Ovary (tissue), 9 donors: ENCODE results near the gene CNTN5. TPM values are rescaled to one million over a fixed set of nuclear protein-coding genes. Genes with fewer than 3 reads are reported as not detected.

ENCODE experiments used
- DNase-seq, 5 donors: peaks; one replicate each; pipeline ENCODE4 v3.0.0-alpha.2; 2019 to 2020
- H3K27ac ChIP-seq, 2 donors: fragments of 200-600 bp; one replicate each; pipeline versions ENCODE4 v1.5.1 to v1.8.0; 2019 to 2022
- H3K27me3 ChIP-seq: fragments of 200-600 bp; one replicate; pipeline ENCODE4 v1.8.0; 2022
- H3K36me3 ChIP-seq: fragments of 200-600 bp; sonication (generic); one replicate; pipeline ENCODE4 v1.5.1; 2019
- H3K4me1 ChIP-seq: one replicate; pipeline ENCODE4 v1.8.1; 2013; ENCODE audit warnings: mild to moderate bottlenecking, moderate library complexity; ENCODE audit not compliant: insufficient read depth
- H3K4me3 ChIP-seq: fragments of 200-600 bp; sonication (generic); one replicate; pipeline ENCODE4 v1.5.1; 2017
- H3K9me3 ChIP-seq, 2 donors: fragments of 200-600 bp in 1 of 2; sonication (generic) in 1 of 2; one replicate each; pipeline versions ENCODE4 v1.5.1 to v1.8.1; 2013 to 2019; ENCODE audit warnings: mild to moderate bottlenecking in 1 of 2, moderate library complexity in 1 of 2
- CTCF ChIP-seq, 3 donors: fragments of 450-650 bp in 2 of 3; fragments of 200-600 bp in 1 of 3; IDR thresholded peaks; one replicate each; pipeline versions ENCODE4 v1.5.1 to v1.8.0; 2016 to 2022; ENCODE audit warnings: antibody characterized with exemption in 3 of 3, mild to moderate bottlenecking in 1 of 3
- EP300 ChIP-seq: sonication (generic); formaldehyde crosslinking; IDR thresholded peaks from one replicate; pipeline ENCODE4 v1.6.1; 2017; ENCODE audit warnings: antibody characterized with exemption
- POLR2A ChIP-seq: fragments of 450-650 bp; IDR thresholded peaks from one replicate; pipeline ENCODE4 v1.6.1; 2017; ENCODE audit warnings: antibody characterized with exemption, mild to moderate bottlenecking, moderate library complexity
- WGBS, 3 donors: extraction: QIAGEN DNeasy Blood & Tissue Kit in 1 of 3; methylation state at CpG; one replicate each; pipeline versions ENCODE4 v1.1.5 to v1.1.7; 2013 to 2017; 5-methylcytosine and 5-hydroxymethylcytosine counted together
- intact Hi-C, 4 donors: fragments of 100-400 bp; cut with DNase I; formaldehyde crosslinking; loops; one replicate each; pipeline versions ENCODE4 v1.11.0 to v1.15.1; 2022 to 2023
- polyA plus RNA-seq, 2 donors: library from polyadenylated mRNA; stranded (reverse); fragments of 200-250 nt in 1 of 2; fragments of 350-450 nt in 1 of 2; fragmentation: Illumina TruSeq in 1 of 2; extraction: RNeasy Lipid Tissue Mini Kit (QIAGEN cat#74804) in 1 of 2; gene quantifications; one replicate each; pipeline ENCODE4 v1.2.3, GENCODE V29; 2013 to 2014
- total RNA-seq, 7 donors: library from RNA; depleted of rRNA in 2 of 7; stranded (reverse); fragments of >200 nt in 2 of 7; fragmentation: NEBNext Ultra II Directional in 3 of 7; extraction: Animal tissue kit (Norgen Biotek cat#: 25700) in 3 of 7; gene quantifications; one replicate each; pipeline versions ENCODE4 v1.1.0 to v1.2.4, GENCODE V29; 2016 to 2023
- donor health status: DM: no; HTN: no; CAD: no; lungs with moderate emphysema.
- donor health status: DM: no; HTN: no; CAD: no.
- donor health status: Bipolar disorder and iron deficiency.
- donor health status: DM: yes; HTN: yes; CAD: no.
- donor health status: DM: no; HTN: no; CAD: no.
- donor health status: DM: yes; HTN: yes; CAD: no.

Gene CNTN5
- total and polyA plus RNA-seq, 9 donors, result 0.02 to 1.1 (median 0.15) TPM; not detected in 5

GRCh38 chr11:99238401-99238800 lies 217.7 kb downstream of the CNTN5 start:
- Histone ChIP-seq H3K27me3 (no peaks in the 10 kb centered on the region), H3K27ac (no peak overlapping the region), H3K4me1 (no peaks in the 10 kb centered on the region), H3K4me3 (no peak overlapping the region), H3K9me3 (no peaks in the 10 kb centered on the region), H3K36me3 (no peaks in the 10 kb centered on the region)
- intact Hi-C loops, result no loop called here
- WGBS, 3 donors, result 13 to 25% (median 22%) methylated on average over 1 of the region's 1 CpG
- no peak for TF ChIP-seq CTCF (IDR thresholded peaks at IDR 0.05)
- DNase-seq, result no peak

GRCh38 chr11:99240192-99241030 lies 219.7 kb downstream of the CNTN5 start:
- intact Hi-C loops, result no loop called here
- WGBS, 3 donors, result 64 to 72% (median 71%) methylated on average over 8 of the region's 8 CpGs
- TF ChIP-seq CTCF (IDR thresholded peaks at IDR 0.05) (no peak), POLR2A (no peak), EP300 (no peak)

GRCh38 chr11:99241066-99241465 lies 220.3 kb downstream of the CNTN5 start:
- no peaks in the 10 kb centered on the region for H3K36me3 ChIP-seq
- intact Hi-C loops, result no loop called here
- no peak overlapping the region for H3K4me3 ChIP-seq
- TF ChIP-seq POLR2A, result no peak
- TF ChIP-seq EP300, result no peak
- no peak for TF ChIP-seq CTCF (IDR thresholded peaks at IDR 0.05)
- WGBS, 3 donors, result 79 to 91% (median 80%) methylated on average over 2 of the region's 2 CpGs
- no peaks in the 10 kb centered on the region for H3K9me3 ChIP-seq
- no peak for DNase-seq
- H3K27me3 ChIP-seq, result no peaks in the 10 kb centered on the region
- H3K4me1 ChIP-seq, result no peaks in the 10 kb centered on the region
- no peak overlapping the region for H3K27ac ChIP-seq

More at GRCh38 chr11:99240192-99241030, 219.7 kb downstream of the CNTN5 start:
- Histone ChIP-seq H3K4me1 (no peaks in the 10 kb centered on the region), H3K27ac (no peak overlapping the region), H3K9me3 (no peaks in the 10 kb centered on the region), H3K27me3 (no peaks in the 10 kb centered on the region), H3K4me3 (no peak overlapping the region), H3K36me3 (no peaks in the 10 kb centered on the region)
- DNase-seq, result no peak

- 81 to 88% (median 83%) methylated on average over 3 of the region's 3 CpGs for WGBS, 3 donors
- no peak for DNase-seq
- TF ChIP-seq EP300 (no peak), CTCF (IDR thresholded peaks at IDR 0.05) (no peak), POLR2A (no peak)
These were observed 223.9 kb downstream of the CNTN5 start for GRCh38 chr11:99244613-99245012.

More at GRCh38 chr11:99244613-99245012, 223.9 kb downstream of the CNTN5 start:
- H3K9me3 ChIP-seq, result no peaks in the 10 kb centered on the region
- no peak overlapping the region for H3K4me3 ChIP-seq
- H3K27ac ChIP-seq, result no peak overlapping the region
- H3K27me3 ChIP-seq, result no peaks in the 10 kb centered on the region
- no peaks in the 10 kb centered on the region for H3K4me1 ChIP-seq
- no peaks in the 10 kb centered on the region for H3K36me3 ChIP-seq
- intact Hi-C loops, result no loop called here
